ENCODE measurements around the gene TEX29.

Gene TEX29

GRCh38 chr13:111323950-111324651, 3.7 kb downstream of the TEX29 start:
- H3K4me2 ChIP-seq, result no peak overlapping the region
- H4K20me1 ChIP-seq (ENCODE audit: insufficient read depth), result no peaks in the 10 kb centered on the region
- no peak for TF ChIP-seq CTCF (conservative IDR thresholded peaks at IDR 0.05; ENCODE audit: low read depth, low read length)
- no peak overlapping the region for H3K27ac ChIP-seq
- H3K79me2 ChIP-seq (ENCODE audit: insufficient read depth, low read depth), result no peaks in the 10 kb centered on the region
- H2AFZ ChIP-seq (ENCODE audit: low read depth), result no peak overlapping the region
- H3K27me3 ChIP-seq (ENCODE audit: insufficient read depth, low read depth), result no peaks in the 10 kb centered on the region
- H3K36me3 ChIP-seq (ENCODE audit: insufficient read depth), result no peaks in the 10 kb centered on the region
- no peaks in the 10 kb centered on the region for H3K4me1 ChIP-seq (ENCODE audit: low read depth, poor library complexity, severe bottlenecking)
- no peak overlapping the region for H3K4me3 ChIP-seq (IDR thresholded peaks at IDR 0.05; ENCODE audit: insufficient read depth, low read depth, low read length)
- no peak overlapping the region for H3K9ac ChIP-seq

GRCh38 chr13:111324736-111325135, 4.3 kb downstream of the TEX29 start:
- Histone ChIP-seq H3K9ac (no peak overlapping the region), H3K27me3 (ENCODE audit: insufficient read depth, low read depth) (no peaks in the 10 kb centered on the region), H3K4me3 (IDR thresholded peaks at IDR 0.05; ENCODE audit: insufficient read depth, low read depth, low read length) (no peak overlapping the region), H3K4me1 (ENCODE audit: low read depth, poor library complexity, severe bottlenecking) (no peaks in the 10 kb centered on the region), H3K27ac (no peak overlapping the region), H3K79me2 (ENCODE audit: insufficient read depth, low read depth) (no peaks in the 10 kb centered on the region), H3K36me3 (ENCODE audit: insufficient read depth) (no peaks in the 10 kb centered on the region), H3K4me2 (no peak overlapping the region), H2AFZ (ENCODE audit: low read depth) (no peak overlapping the region), H4K20me1 (ENCODE audit: insufficient read depth) (no peaks in the 10 kb centered on the region)
- TF ChIP-seq CTCF (conservative IDR thresholded peaks at IDR 0.05; ENCODE audit: low read depth, low read length), result no peak

- H3K27me3 ChIP-seq (ENCODE audit: insufficient read depth, low read depth), result no peaks in the 10 kb centered on the region
- no peak for TF ChIP-seq CTCF (conservative IDR thresholded peaks at IDR 0.05; ENCODE audit: low read depth, low read length)
These were observed 4.9 kb downstream of the TEX29 start for GRCh38 chr13:111325146-111325890.

GRCh38 chr13:111325941-111326620, 5.6 kb downstream of the TEX29 start:
- Histone ChIP-seq H3K4me1 (ENCODE audit: low read depth, poor library complexity, severe bottlenecking) (no peaks in the 10 kb centered on the region), H3K9ac (no peak overlapping the region), H3K27me3 (ENCODE audit: insufficient read depth, low read depth) (no peaks in the 10 kb centered on the region), H4K20me1 (ENCODE audit: insufficient read depth) (no peaks in the 10 kb centered on the region), H3K4me3 (IDR thresholded peaks at IDR 0.05; ENCODE audit: insufficient read depth, low read depth, low read length) (no peak overlapping the region), H2AFZ (ENCODE audit: low read depth) (no peak overlapping the region), H3K27ac (no peak overlapping the region), H3K79me2 (ENCODE audit: insufficient read depth, low read depth) (no peaks in the 10 kb centered on the region), H3K4me2 (no peak overlapping the region), H3K36me3 (ENCODE audit: insufficient read depth) (no peaks in the 10 kb centered on the region)
- no peak for TF ChIP-seq CTCF (conservative IDR thresholded peaks at IDR 0.05; ENCODE audit: low read depth, low read length)

More at GRCh38 chr13:111325146-111325890, 4.9 kb downstream of the TEX29 start:
- Histone ChIP-seq H4K20me1 (ENCODE audit: insufficient read depth) (no peaks in the 10 kb centered on the region), H3K4me3 (IDR thresholded peaks at IDR 0.05; ENCODE audit: insufficient read depth, low read depth, low read length) (no peak overlapping the region), H3K79me2 (ENCODE audit: insufficient read depth, low read depth) (no peaks in the 10 kb centered on the region), H3K4me1 (ENCODE audit: low read depth, poor library complexity, severe bottlenecking) (no peaks in the 10 kb centered on the region), H3K36me3 (ENCODE audit: insufficient read depth) (no peaks in the 10 kb centered on the region), H2AFZ (ENCODE audit: low read depth) (no peak overlapping the region), H3K9ac (no peak overlapping the region), H3K4me2 (no peak overlapping the region), H3K27ac (no peak overlapping the region)

Data from KMS-11 (cell line).